Thymus (tissue), 14 donors: ENCODE measurements around the gene PBX3. TPM values are rescaled to one million over a fixed set of nuclear protein-coding genes. Genes with fewer than 3 reads are reported as not detected.

ENCODE experiments used
- DNase-seq, 9 donors: peaks; one replicate each; pipeline ENCODE4 v3.0.0-alpha.2; 2013; ENCODE audit warnings: low spot score in 9 of 9, low read depth in 6 of 9, missing footprints in 1 of 9
- H3K27ac ChIP-seq, 2 donors: one replicate each; pipeline ENCODE4 v1.5.1; 2013; ENCODE audit warnings: control low read depth in 1 of 2, low read depth in 1 of 2, low read length in 1 of 2, mild to moderate bottlenecking in 1 of 2, moderate library complexity in 1 of 2
- H3K27me3 ChIP-seq, 2 donors: one replicate each; pipeline ENCODE4 v1.5.1; 2013; ENCODE audit warnings: low read length in 1 of 2; ENCODE audit not compliant: control insufficient read depth in 2 of 2, insufficient read depth in 1 of 2
- H3K36me3 ChIP-seq, 2 donors: one replicate each; pipeline ENCODE4 v1.5.1; 2013; ENCODE audit warnings: low read length in 1 of 2, mild to moderate bottlenecking in 1 of 2, moderate library complexity in 1 of 2; ENCODE audit not compliant: control insufficient read depth in 2 of 2, insufficient read depth in 2 of 2
- H3K4me1 ChIP-seq, 2 donors: one replicate each; pipeline ENCODE4 v1.5.1; 2013; ENCODE audit warnings: low read length in 2 of 2; ENCODE audit not compliant: control insufficient read depth in 2 of 2, insufficient read depth in 2 of 2
- H3K4me3 ChIP-seq, 2 donors: one replicate each; pipeline ENCODE4 v1.5.1; 2013; ENCODE audit warnings: low read length in 2 of 2, control low read depth in 1 of 2, mild to moderate bottlenecking in 1 of 2
- H3K9me3 ChIP-seq, 2 donors: one replicate each; pipeline ENCODE4 v1.5.1; 2013; ENCODE audit warnings: low read length in 1 of 2, mild to moderate bottlenecking in 1 of 2; ENCODE audit not compliant: control insufficient read depth in 2 of 2, insufficient read depth in 1 of 2
- WGBS: extraction: QIAGEN DNeasy Blood & Tissue Kit; methylation state at CpG from one replicate; pipeline ENCODE4 v1.1.7; 2013; 5-methylcytosine and 5-hydroxymethylcytosine counted together
- long read RNA-seq, 10 donors: transcript quantifications; one replicate each; lab custom pipeline, GENCODE V29; 2026
- polyA plus RNA-seq: library from polyadenylated mRNA; stranded (reverse); fragments of 200-250 nt; gene quantifications from one replicate; pipeline ENCODE4 v1.2.3, GENCODE V29; 2013
- total RNA-seq: library from RNA; stranded (reverse); fragments of 120-200 nt; gene quantifications from one replicate; pipeline ENCODE4 v1.2.4, GENCODE V29; 2013
- donor health status: healthy.

Gene PBX3
- 16.2 TPM for total RNA-seq
- 21.4 TPM for polyA plus RNA-seq
- long read RNA-seq, donor 1, result 0 reads
- long read RNA-seq, donor 2, result 0 reads
- long read RNA-seq, donor 3, partial matches to known transcripts, result 5 of 13 reads
- long read RNA-seq, donor 3, other reads (novel, unspliced or antisense), result 0 of 13 reads
- long read RNA-seq, donor 4, partial matches to known transcripts, result 0 of 5 reads
- long read RNA-seq, donor 4, other reads (novel, unspliced or antisense), result 0 of 5 reads
- long read RNA-seq, donor 5, partial matches to known transcripts, result 0 of 4 reads
- long read RNA-seq, donor 5, other reads (novel, unspliced or antisense), result 0 of 4 reads
- long read RNA-seq, donor 6, partial matches to known transcripts, result 0 of 4 reads
- long read RNA-seq, donor 6, other reads (novel, unspliced or antisense), result 0 of 4 reads
- long read RNA-seq, donor 7, partial matches to known transcripts, result 0 of 3 reads
- long read RNA-seq, donor 7, other reads (novel, unspliced or antisense), result 0 of 3 reads
- long read RNA-seq, donor 8, partial matches to known transcripts, result 0 of 1 reads
- long read RNA-seq, donor 8, other reads (novel, unspliced or antisense), result 0 of 1 reads
- long read RNA-seq, donor 9, partial matches to known transcripts, result 0 of 1 reads
- long read RNA-seq, donor 9, other reads (novel, unspliced or antisense), result 0 of 1 reads
- long read RNA-seq, donor 10, partial matches to known transcripts, result 0 of 6 reads
- long read RNA-seq, donor 10, other reads (novel, unspliced or antisense), result 0 of 6 reads

- Histone ChIP-seq H3K9me3 (no peaks in the 10 kb centered on the region), H3K36me3 (no peaks in the 10 kb centered on the region), H3K27me3 (peaks cover 0 to 16% of the 10 kb centered on the region in 2 donors), H3K4me3 (peak within 1 kb of the TSS; percentile 65 to 87), H3K27ac (peak within 1 kb of the TSS; percentile 88 to 92), H3K4me1 (peaks cover 2 to 10% of the 10 kb centered on the region in 2 donors)
- peak in 4 of 9 donors; percentile 43 to 71 (median 55) for DNase-seq
- under 1% methylated on average over 107 of the region's 107 CpGs for WGBS
Observed at GRCh38 chr9:125747053-125747764, at the start of gene PBX3. Gene PBX3 (plus strand): TSS chr9:125747373.

GRCh38 chr9:125699870-125700269 is 47.3 kb upstream of the PBX3 start:
- no peaks in the 10 kb centered on the region for H3K9me3 ChIP-seq
- H3K27ac ChIP-seq, result no peak overlapping the region
- H3K4me3 ChIP-seq, result no peak overlapping the region
- H3K27me3 ChIP-seq, result no peaks in the 10 kb centered on the region
- H3K4me1 ChIP-seq, result no peaks in the 10 kb centered on the region
- 82% methylated on average over 3 of the region's 3 CpGs for WGBS
- DNase-seq, result no peak
- peaks cover 0 to 3% of the 10 kb centered on the region in 2 donors for H3K36me3 ChIP-seq

- 93% methylated on average over 2 of the region's 2 CpGs for WGBS
- peaks cover 0 to 3% of the 10 kb centered on the region in 2 donors for H3K36me3 ChIP-seq
- no peaks in the 10 kb centered on the region for H3K9me3 ChIP-seq
- H3K4me3 ChIP-seq, result no peak overlapping the region
- H3K27me3 ChIP-seq, result no peaks in the 10 kb centered on the region
- no peak overlapping the region for H3K27ac ChIP-seq
- peaks cover under 1 to 4% of the 10 kb centered on the region in 2 donors for H3K4me1 ChIP-seq
- DNase-seq, result no peak
Observed at GRCh38 chr9:125700791-125701190, 46.4 kb upstream of the PBX3 start.

- WGBS, result 98% methylated on average over 6 of the region's 6 CpGs
Observed at GRCh38 chr9:125701351-125701750, 45.8 kb upstream of the PBX3 start.

GRCh38 chr9:125703662-125704061 is 43.5 kb upstream of the PBX3 start:
- DNase-seq, result no peak
- H3K4me3 ChIP-seq, result no peak overlapping the region
- over 99% methylated on average over 4 of the region's 4 CpGs for WGBS
- no peaks in the 10 kb centered on the region for H3K9me3 ChIP-seq
- H3K27ac ChIP-seq, result no peak overlapping the region
- H3K36me3 ChIP-seq, result peaks cover 0 to 3% of the 10 kb centered on the region in 2 donors
- peaks cover 15 to 16% of the 10 kb centered on the region in 2 donors for H3K4me1 ChIP-seq
- H3K27me3 ChIP-seq, result no peaks in the 10 kb centered on the region

More at GRCh38 chr9:125701351-125701750, 45.8 kb upstream of the PBX3 start:
- H3K36me3 ChIP-seq, result peaks cover 0 to 3% of the 10 kb centered on the region in 2 donors
- H3K27ac ChIP-seq, result no peak overlapping the region
- H3K27me3 ChIP-seq, result no peaks in the 10 kb centered on the region
- H3K4me1 ChIP-seq, result peaks cover 7 to 10% of the 10 kb centered on the region in 2 donors
- no peak overlapping the region for H3K4me3 ChIP-seq
- no peak for DNase-seq
- no peaks in the 10 kb centered on the region for H3K9me3 ChIP-seq

- Histone ChIP-seq H3K27ac (no peak overlapping the region), H3K27me3 (no peaks in the 10 kb centered on the region), H3K36me3 (peaks cover 0 to 3% of the 10 kb centered on the region in 2 donors), H3K4me1 (peaks cover 15 to 16% of the 10 kb centered on the region in 2 donors), H3K4me3 (peak overlapping the region; percentile 89 to 90), H3K9me3 (no peaks in the 10 kb centered on the region)
- WGBS, result 93% methylated on average over 4 of the region's 4 CpGs
- no peak for DNase-seq
Observed at GRCh38 chr9:125705893-125706292, 41.3 kb upstream of the PBX3 start.

- peaks cover 0 to 1% of the 10 kb centered on the region in 2 donors for H3K36me3 ChIP-seq
- H3K27ac ChIP-seq, result peak within 1 kb of the TSS; percentile 43 to 66
- H3K4me3 ChIP-seq, result peak within 1 kb of the TSS; percentile 89 to 90
- under 1% methylated on average over 63 of the region's 63 CpGs for WGBS
- no peaks in the 10 kb centered on the region for H3K27me3 ChIP-seq
- H3K9me3 ChIP-seq, result no peaks in the 10 kb centered on the region
- H3K4me1 ChIP-seq, result peaks cover 15 to 16% of the 10 kb centered on the region in 2 donors
- DNase-seq, result peak; percentile 79 to 94 (median 88)
Observed at GRCh38 chr9:125706651-125707471, 40.3 kb upstream of the PBX3 start, which contains the start of gene MAPKAP1. Gene MAPKAP1 (minus strand): TSS chr9:125707208. CDS start chr9:125672574, 34,634 bp downstream.

- Histone ChIP-seq H3K9me3 (no peaks in the 10 kb centered on the region), H3K36me3 (no peaks in the 10 kb centered on the region), H3K27ac (peak overlapping the region; percentile 40 to 64), H3K4me3 (peak overlapping the region; percentile 89 to 90), H3K27me3 (no peaks in the 10 kb centered on the region), H3K4me1 (peaks cover 15 to 16% of the 10 kb centered on the region in 2 donors)
- WGBS, result 43% methylated on average over 4 of the region's 4 CpGs
- no peak for DNase-seq
Observed at GRCh38 chr9:125707472-125707804, 39.7 kb upstream of the PBX3 start.
